PFSK-1 (cell line): Measurements from ENCODE around the gene CFAP126.

Source experiments
- FOXP2 ChIP-seq: optimal IDR thresholded peaks from 2 replicates; pipeline ENCODE3; 2011; ENCODE audit warnings: borderline replicate concordance, control low read depth, inconsistent platforms; ENCODE audit not compliant: insufficient read depth; ENCODE audit errors: extremely low read length, extremely low read depth
- POLR2AphosphoS5 ChIP-seq: IDR thresholded peaks from 2 replicates; pipeline ENCODE4 v1.6.1; 2012; ENCODE audit warnings: low read depth, mild to moderate bottlenecking, control low read depth, low read length, moderate library complexity
- REST ChIP-seq, 2 experiments: IDR thresholded peaks; 2 replicates each; pipeline versions ENCODE4 v1.6.1 to v1.8.0; 2011 to 2012; ENCODE audit warnings: low read depth in 2 of 2, low read length in 2 of 2, control low read depth in 1 of 2, inconsistent platforms in 1 of 2, mild to moderate bottlenecking in 1 of 2, moderate library complexity in 1 of 2; ENCODE audit not compliant: insufficient read depth in 1 of 2
- SIN3A ChIP-seq: IDR thresholded peaks from 2 replicates; pipeline ENCODE4 v1.6.1; 2012; ENCODE audit warnings: mild to moderate bottlenecking, low read length, moderate library complexity, borderline replicate concordance; ENCODE audit not compliant: insufficient read depth
- TAF1 ChIP-seq: IDR thresholded peaks from 2 replicates; pipeline ENCODE4 v1.6.1; 2012; ENCODE audit warnings: low read length, control low read depth, borderline replicate concordance; ENCODE audit not compliant: insufficient read depth

CFAP126 gene

GRCh38 chr1:161365207-161365606 lies 2.5 kb downstream of the CFAP126 start:
- TF ChIP-seq REST (IDR thresholded peaks at IDR 0.05; ENCODE audit: insufficient read depth in 1 of 2, low read depth in 2 of 2, low read length in 2 of 2) (no peak), POLR2AphosphoS5 (no peak), TAF1 (no peak), SIN3A (no peak), FOXP2 (no peak)

- TF ChIP-seq REST (IDR thresholded peaks at IDR 0.05; ENCODE audit: insufficient read depth in 1 of 2, low read depth in 2 of 2, low read length in 2 of 2) (no peak), POLR2AphosphoS5 (no peak), SIN3A (no peak), TAF1 (no peak), FOXP2 (no peak)
Measured at GRCh38 chr1:161364332-161364731, 3.3 kb downstream of the CFAP126 start.

GRCh38 chr1:161359291-161359690 lies 8.4 kb downstream of the CFAP126 start:
- TF ChIP-seq POLR2AphosphoS5 (no peak), REST (IDR thresholded peaks at IDR 0.05; ENCODE audit: insufficient read depth in 1 of 2, low read depth in 2 of 2, low read length in 2 of 2) (no peak), SIN3A (no peak), TAF1 (no peak), FOXP2 (no peak)

- TF ChIP-seq FOXP2 (no peak), REST (IDR thresholded peaks at IDR 0.05; ENCODE audit: insufficient read depth in 1 of 2, low read depth in 2 of 2, low read length in 2 of 2) (no peak), POLR2AphosphoS5 (no peak), TAF1 (no peak), SIN3A (no peak)
Measured at GRCh38 chr1:161357073-161357472, 10.6 kb downstream of the CFAP126 start.

- TF ChIP-seq SIN3A (no peak), FOXP2 (no peak), POLR2AphosphoS5 (no peak), REST (IDR thresholded peaks at IDR 0.05; ENCODE audit: insufficient read depth in 1 of 2, low read depth in 2 of 2, low read length in 2 of 2) (no peak), TAF1 (no peak)
Measured at GRCh38 chr1:161351482-161351881, 16.2 kb downstream of the CFAP126 start.
